A549 treated with ZK216348 at 1 μM for 4 hours (cell line): ENCODE data around the gene MCFD2. TPM values are rescaled to one million over a fixed set of nuclear protein-coding genes. Genes with fewer than 3 reads are reported as not detected.

Experiments
- total RNA-seq: library from RNA; stranded (reverse); fragments of 200-300 nt; extraction: Qiagen RNA extraction; gene quantifications from 5 replicates; pipeline ENCODE4 v1.2.3, GENCODE V29; 2022; ENCODE audit warnings: low read depth

Gene MCFD2
- 82.2 to 111 TPM (median 109 TPM) in 5 replicates for total RNA-seq

DNA sequence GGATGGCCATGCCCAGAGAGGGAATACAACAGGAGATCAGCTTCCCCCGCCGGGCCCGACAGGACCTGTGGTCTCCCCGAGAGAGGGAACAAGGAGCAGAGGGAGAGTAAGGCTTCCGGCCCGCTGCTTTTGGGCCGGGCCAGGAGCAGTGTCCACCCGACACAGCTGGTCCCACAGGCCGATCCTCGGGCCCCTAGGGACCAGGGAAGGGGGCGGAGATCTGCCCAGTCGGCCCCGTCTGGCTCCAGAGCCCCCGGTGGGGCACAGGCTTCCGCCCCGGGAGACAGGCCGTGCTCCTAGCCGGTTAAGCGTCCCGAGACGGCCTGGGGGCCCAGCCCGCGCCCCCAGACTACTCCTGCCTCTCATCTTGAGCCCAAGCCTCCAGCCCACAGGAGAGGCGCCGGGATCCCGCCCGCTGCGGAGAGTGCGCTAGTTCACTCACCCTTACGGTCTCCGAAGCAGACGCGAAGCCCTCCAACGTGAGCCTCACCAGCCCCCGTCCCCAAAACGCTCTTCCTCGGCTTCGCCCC, at the start of gene MCFD2:
TSS of gene MCFD2 (minus strand) at position 526 of the 530 bp plus-strand sequence. CDS start 6,635 bp downstream, outside the sequence.

Other genes with a start within 250 kb of the MCFD2 start
- gene SOCS5, start 216.5 kb downstream of the MCFD2 start, total RNA-seq, result 16.0 to 31.2 TPM (median 27.5 TPM) in 5 replicates
- gene TTC7A, start 25.4 kb upstream of the MCFD2 start, total RNA-seq, result 28.8 to 48.0 TPM (median 41.2 TPM) in 5 replicates
- gene STPG4, start 239.5 kb upstream of the MCFD2 start, total RNA-seq, result not detected in 5 replicates